Choroid plexus epithelial cell (primary cell): ENCODE results near the gene NID2.

Source experiments
- DNase-seq: peaks from one replicate; pipeline ENCODE4 v3.0.0-alpha.2; 2010; ENCODE audit warnings: low read depth
- H3K4me3 ChIP-seq: 2 replicates; pipeline ENCODE4 v1.5.1; 2011; ENCODE audit warnings: low read depth, mild to moderate bottlenecking, control low read depth, low read length, moderate library complexity
- TF ChIP-seq, protein P1 (sequence below): conservative IDR thresholded peaks from 2 replicates; pipeline ENCODE4 v1.5.1; 2011; ENCODE audit warnings: low read depth, mild to moderate bottlenecking, control low read depth, inconsistent platforms, low read length, moderate library complexity

NID2 gene

DNA sequence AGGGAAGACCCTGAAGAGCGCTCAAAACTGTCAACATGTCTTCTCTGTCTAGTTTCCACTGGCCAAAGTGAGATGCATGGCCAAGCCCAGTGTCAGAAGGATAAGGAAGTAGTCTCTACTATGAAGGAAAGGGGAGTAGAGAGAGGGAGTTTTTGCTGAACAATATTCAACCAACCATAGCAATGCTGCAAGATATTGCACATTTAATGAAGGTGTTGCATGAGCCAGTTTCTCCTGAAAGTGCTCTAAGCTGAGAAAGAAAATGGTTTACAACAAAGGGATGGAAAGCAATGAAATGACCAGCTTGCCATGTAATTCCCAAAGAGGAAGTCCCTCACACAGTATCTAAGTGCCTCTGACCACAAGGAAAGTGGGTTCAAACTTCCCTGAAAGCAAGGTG, 40.0 kb upstream of the NID2 start:
- TF ChIP-seq, protein P1, sequence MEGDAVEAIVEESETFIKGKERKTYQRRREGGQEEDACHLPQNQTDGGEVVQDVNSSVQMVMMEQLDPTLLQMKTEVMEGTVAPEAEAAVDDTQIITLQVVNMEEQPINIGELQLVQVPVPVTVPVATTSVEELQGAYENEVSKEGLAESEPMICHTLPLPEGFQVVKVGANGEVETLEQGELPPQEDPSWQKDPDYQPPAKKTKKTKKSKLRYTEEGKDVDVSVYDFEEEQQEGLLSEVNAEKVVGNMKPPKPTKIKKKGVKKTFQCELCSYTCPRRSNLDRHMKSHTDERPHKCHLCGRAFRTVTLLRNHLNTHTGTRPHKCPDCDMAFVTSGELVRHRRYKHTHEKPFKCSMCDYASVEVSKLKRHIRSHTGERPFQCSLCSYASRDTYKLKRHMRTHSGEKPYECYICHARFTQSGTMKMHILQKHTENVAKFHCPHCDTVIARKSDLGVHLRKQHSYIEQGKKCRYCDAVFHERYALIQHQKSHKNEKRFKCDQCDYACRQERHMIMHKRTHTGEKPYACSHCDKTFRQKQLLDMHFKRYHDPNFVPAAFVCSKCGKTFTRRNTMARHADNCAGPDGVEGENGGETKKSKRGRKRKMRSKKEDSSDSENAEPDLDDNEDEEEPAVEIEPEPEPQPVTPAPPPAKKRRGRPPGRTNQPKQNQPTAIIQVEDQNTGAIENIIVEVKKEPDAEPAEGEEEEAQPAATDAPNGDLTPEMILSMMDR = no peak
- no peak overlapping the region for H3K4me3 ChIP-seq
- no peak for DNase-seq

DNA sequence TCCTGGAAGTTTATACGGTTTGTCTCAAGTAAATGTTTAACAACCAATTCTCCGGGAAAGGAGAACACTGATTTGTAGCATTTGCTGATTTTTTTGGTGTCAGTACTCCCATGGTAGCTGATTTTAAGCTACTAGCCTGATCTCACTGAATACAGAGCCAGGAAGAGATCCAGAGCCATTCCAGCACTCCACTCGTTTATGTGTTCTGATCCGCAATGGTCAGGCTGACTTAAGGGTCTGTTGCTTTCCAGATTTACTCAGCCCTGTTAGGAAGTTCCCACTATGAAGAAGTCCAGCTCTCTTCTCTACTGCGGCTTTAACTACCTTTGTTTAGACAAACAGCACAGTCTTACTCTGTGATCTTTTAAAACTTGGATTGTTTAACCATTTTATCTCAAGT, 38.0 kb upstream of the NID2 start:
- TF ChIP-seq, protein P1 = no peak
- no peak for DNase-seq
- no peak overlapping the region for H3K4me3 ChIP-seq

DNA sequence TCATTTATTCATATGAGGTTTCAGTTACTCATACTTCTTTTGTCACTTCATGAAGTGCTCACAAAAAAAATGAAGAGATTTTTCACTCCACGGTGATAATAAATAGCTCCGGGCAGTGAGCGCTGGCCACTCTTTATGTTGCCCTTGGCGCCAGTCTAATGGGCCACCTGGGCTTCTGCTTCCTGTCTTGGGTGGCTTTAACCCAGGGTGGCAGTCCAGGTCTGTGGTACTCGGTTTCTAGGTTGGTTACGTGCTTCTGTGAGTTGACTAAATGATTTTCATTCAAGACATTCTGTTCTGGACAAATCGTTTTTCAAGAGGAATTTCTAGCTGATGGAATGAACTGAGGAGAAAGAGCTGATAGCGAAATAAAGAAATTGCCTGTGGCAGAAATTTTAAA, 34.6 kb upstream of the NID2 start:
- TF ChIP-seq, protein P1 = no peak
- no peak overlapping the region for H3K4me3 ChIP-seq
- no peak for DNase-seq

DNA sequence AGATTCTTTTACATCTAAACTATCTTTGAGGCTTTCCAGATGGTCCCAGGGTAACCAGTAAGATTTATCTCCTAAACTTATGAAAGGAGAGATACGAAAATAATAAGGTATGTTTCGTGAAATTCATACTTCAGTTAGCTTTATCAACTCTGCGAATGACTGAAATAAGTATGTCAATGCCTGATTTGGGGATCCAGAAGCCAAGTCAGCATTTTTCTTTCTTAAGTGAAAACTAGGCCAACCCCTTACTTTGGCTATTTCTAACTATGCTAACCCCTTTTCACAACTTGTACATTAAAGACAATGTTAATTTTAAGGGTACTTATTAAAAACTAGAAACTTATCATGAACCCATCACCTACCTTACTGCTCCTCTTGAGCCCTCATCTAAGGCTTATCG, 26.9 kb upstream of the NID2 start:
- TF ChIP-seq, protein P1 = no peak
- H3K4me3 ChIP-seq = no peak overlapping the region
- DNase-seq = no peak

DNA sequence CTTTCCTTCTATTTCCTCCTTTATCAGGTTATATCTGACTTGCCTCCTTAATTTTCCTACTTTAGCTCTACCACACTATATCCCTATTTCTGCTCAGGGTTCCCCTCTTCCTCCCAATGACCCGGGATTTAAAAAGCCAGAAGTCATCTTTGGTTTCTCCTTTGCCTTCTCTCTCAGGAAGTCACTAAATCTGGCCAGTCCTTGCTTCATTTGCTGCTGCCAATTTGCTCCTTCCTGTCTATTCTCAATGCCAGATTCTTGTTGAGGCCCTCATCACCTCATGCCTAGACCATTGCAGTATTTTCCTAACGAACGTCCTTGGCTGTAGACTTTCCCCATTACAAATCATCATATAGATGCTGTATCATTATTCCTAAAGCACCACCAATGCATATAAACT, 26.5 kb upstream of the NID2 start:
- TF ChIP-seq, protein P1 = no peak
- DNase-seq = no peak
- H3K4me3 ChIP-seq = no peak overlapping the region

DNA sequence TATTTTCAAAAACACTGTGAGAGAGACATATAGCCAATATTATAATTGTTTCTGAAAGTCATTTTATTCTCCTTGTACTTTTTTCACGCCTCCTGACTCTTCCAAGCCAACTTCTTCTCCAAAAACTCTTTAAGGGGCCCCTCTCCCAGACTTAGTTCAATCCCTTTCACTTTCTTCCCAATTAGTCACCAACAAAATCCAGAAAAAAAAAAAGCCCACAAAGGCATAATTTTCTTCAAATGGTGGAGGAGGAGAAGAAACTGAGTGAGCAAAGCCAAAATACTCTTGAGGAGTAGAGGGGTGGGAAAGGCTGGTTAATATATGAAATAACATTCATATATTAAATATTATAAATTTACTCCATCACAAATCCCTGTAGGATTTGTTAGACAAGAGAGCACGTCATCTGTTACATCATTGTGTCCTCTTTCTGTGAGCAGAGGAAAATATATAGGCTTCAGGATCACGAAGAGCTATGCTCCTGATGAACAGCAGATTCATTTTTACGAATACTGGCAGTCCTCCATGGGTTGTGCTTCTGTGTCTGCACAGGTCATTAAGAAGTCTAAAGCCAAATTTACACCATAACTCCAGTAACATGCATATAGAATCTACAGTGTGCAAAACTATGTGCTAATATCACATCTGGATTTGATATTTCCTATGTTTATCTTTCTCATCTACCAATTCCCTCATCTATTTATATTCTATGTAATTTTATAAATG, 25.9 kb upstream of the NID2 start:
- TF ChIP-seq, protein P1 = no peak
- no peak overlapping the region for H3K4me3 ChIP-seq
- no peak for DNase-seq

DNA sequence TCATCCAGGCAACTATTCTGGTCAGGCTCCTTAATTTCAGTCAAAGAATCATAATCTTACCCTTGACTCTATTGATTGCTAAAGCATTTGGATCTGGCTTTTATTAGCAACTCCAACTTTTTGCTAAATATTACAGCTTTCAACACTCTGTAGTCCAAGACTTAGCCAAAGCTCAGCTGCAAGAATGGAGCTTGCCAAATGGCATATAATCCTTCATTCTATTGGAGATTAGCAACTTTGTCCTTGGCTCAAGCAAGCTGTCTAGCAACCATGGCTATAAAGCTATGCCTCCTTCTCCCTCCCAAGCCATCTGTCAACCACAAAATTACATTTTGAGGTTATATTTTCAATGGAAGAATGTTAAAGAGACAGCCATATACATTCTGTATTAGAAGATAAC, 23.1 kb upstream of the NID2 start:
- H3K4me3 ChIP-seq = no peak overlapping the region
- TF ChIP-seq, protein P1 = no peak
- DNase-seq = no peak
